Upper lobe of left lung (tissue), 4 donors: ENCODE results near the gene YAP1.
"Not testable (repeated sequence)": the region's sequence is repeated elsewhere in the genome, so short reads cannot be mapped to it uniquely, and the experiment has no call there.

ENCODE experiments used
- POLR2A ChIP-seq, 4 donors: fragments of 450-650 bp; IDR thresholded peaks; one replicate each; pipeline ENCODE4 v1.5.1; 2016 to 2017; ENCODE audit warnings: antibody characterized with exemption in 4 of 4, mild to moderate bottlenecking in 2 of 4
- TF ChIP-seq, protein P1 (sequence below), 6 experiments: fragments of 450-650 bp in 4 of 6; fragments of 200-600 bp in 2 of 6; sonication (generic) in 2 of 6; IDR thresholded peaks; one replicate each; pipeline ENCODE4 v1.5.1; 2016 to 2019; ENCODE audit warnings: antibody characterized with exemption in 6 of 6

DNA sequence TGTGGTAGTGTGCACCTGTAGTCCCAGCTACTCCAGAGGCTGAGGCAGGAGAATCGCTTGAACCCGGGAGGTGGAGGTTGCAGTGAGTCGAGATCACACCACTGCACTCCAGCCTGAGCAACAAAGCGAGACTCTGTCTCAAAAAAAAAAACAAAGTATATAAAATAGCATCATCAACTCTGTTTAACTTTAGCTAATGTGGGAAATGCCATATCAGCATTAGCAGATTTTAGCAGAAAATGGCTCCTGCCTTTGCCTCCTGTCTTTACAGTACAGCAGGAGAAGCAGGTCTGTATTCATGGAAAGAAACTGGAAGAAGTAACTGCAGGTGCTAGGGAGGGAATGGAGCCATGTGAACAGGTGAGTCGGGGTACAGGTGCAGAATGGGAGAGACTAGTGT, 154.5 kb downstream of the YAP1 start:
- TF ChIP-seq, protein P1, sequence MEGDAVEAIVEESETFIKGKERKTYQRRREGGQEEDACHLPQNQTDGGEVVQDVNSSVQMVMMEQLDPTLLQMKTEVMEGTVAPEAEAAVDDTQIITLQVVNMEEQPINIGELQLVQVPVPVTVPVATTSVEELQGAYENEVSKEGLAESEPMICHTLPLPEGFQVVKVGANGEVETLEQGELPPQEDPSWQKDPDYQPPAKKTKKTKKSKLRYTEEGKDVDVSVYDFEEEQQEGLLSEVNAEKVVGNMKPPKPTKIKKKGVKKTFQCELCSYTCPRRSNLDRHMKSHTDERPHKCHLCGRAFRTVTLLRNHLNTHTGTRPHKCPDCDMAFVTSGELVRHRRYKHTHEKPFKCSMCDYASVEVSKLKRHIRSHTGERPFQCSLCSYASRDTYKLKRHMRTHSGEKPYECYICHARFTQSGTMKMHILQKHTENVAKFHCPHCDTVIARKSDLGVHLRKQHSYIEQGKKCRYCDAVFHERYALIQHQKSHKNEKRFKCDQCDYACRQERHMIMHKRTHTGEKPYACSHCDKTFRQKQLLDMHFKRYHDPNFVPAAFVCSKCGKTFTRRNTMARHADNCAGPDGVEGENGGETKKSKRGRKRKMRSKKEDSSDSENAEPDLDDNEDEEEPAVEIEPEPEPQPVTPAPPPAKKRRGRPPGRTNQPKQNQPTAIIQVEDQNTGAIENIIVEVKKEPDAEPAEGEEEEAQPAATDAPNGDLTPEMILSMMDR (IDR thresholded peaks at IDR 0.05) = not testable (repeated sequence)
- not testable (repeated sequence) for TF ChIP-seq POLR2A (IDR thresholded peaks at IDR 0.05)
